ENCODE data around the gene RSU1. TPM values are rescaled to one million over a fixed set of nuclear protein-coding genes. Genes with fewer than 3 reads are reported as not detected.
A peak's percentile ranks its signal among the peaks of the same experiment; 100 is the strongest.

RSU1 gene
- total and polyA plus RNA-seq, 10 of the 15 experiments (the other 5 are each of a cell fraction or from before 2014, with no cell fraction given), result 49.2 to 139 (median 81.3) TPM

DNA sequence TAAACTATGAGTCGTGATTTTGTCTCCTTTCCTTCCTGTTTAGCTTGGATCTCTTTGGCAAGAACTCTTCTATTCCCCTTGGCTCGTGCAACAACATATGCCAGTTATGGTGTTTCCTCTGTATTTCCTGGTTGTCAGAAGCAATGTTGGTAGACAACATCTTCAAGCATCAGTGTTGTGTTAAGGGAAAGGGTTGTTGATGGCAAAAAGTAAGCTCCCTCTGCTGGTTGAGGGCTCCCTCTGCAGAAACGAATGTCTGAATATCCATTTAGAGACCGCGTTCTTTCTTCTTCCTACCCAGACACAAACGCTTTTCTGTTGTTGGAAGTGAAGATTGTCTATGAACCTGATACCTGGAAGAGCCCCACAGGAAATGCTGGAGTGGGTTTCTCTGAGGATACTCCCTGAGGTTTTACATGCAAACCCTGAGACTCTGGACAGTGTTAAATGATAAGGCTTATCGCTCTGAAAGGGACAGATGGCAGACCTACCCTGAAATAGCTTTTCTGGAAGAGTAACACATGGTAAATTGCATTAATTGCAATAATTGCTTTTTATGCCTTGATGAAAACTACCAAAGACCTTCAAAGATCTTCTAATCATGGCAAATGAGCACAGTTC lies 272.0 kb downstream of the RSU1 start (continued):
- TF ChIP-seq HDAC6 (IDR thresholded peaks at IDR 0.05; ENCODE audit: unreplicated experiment) (no peak), HDAC2 (IDR thresholded peaks at IDR 0.05) (no peak), ZSCAN29 (IDR thresholded peaks at IDR 0.05) (no peak), YY1 (IDR thresholded peaks at IDR 0.05; ENCODE audit: low read depth, low read length) (0 out of 2 replicates have a peak, but pooled peaks have one; percentile 48), SMC3 (IDR thresholded peaks at IDR 0.05; ENCODE audit: borderline replicate concordance, low read length) (peak; percentile 86), KLF5 (IDR thresholded peaks at IDR 0.05; ENCODE audit: partially characterized antibody) (no peak)

DNA sequence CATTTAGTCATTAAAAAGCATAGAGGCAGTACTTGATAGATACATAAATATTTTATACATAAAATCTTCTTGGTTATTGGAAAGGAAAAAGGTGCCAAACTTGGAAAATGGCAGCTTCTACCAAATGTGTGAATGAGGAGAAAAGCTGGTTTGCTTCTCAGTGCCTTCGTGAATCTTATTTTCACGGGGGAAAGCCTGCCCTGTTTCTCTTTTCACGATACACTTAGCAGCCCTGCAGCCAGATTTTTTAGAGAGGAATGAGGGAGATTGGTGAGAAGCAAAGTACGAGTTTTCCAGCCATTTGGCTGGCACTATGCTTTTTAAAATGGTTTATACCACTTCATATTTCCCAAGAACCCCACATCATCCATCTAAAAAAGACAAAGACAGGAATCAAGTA lies 272.6 kb downstream of the RSU1 start:
- WGBS (ENCODE audit: insufficient coverage, insufficient replicate concordance, low lambda C conversion rate, missing lambda C conversion rate), result 83% methylated on average over 4 of the region's 4 CpGs
- Histone ChIP-seq H3K9me3 (replicated peaks; ENCODE audit: control insufficient read depth, insufficient read depth, low read length) (no peaks in the 10 kb centered on the region), H3K4me1 (ENCODE audit: control insufficient read depth, insufficient read depth, low read length) (no peaks in the 10 kb centered on the region), H2AFZ (ENCODE audit: control insufficient read depth, low read depth, low read length) (no peak overlapping the region), H3K4me2 (ENCODE audit: control insufficient read depth, insufficient read depth) (no peak overlapping the region), H4K20me1 (ENCODE audit: control insufficient read depth, insufficient read depth) (no peaks in the 10 kb centered on the region), H3K27ac (ENCODE audit: control insufficient read depth, insufficient read depth) (no peak overlapping the region), H3K4me3 (no peak overlapping the region), H3K36me3 (ENCODE audit: control insufficient read depth in 2 of 2, insufficient read depth in 2 of 2, low read length in 1 of 2) (no peaks in the 10 kb centered on the region), H3K79me2 (ENCODE audit: control insufficient read depth, insufficient read depth, low read length) (no peaks in the 10 kb centered on the region), H3K27me3 (replicated peaks in 1 of 2; ENCODE audit: control insufficient read depth in 2 of 2, insufficient read depth in 2 of 2, low read length in 1 of 2) (peaks cover 0 to 3% of the 10 kb centered on the region in 2 experiments; a peak in 1 of 4 replicates), H3K9ac (ENCODE audit: control insufficient read depth, insufficient read depth, low read length) (no peak overlapping the region)
- ChIA-PET POLR2A (no interaction called here), SMC1A (ENCODE audit: uncharacterized antibody, unreplicated experiment) (interaction anchor here (0.6 to 1.9 kb wide), 8 partner anchors 26 to 642 kb away, joined by 3 to 9 read pairs (median 3); no protein-coding TSS in a partner anchor), CTCF (interaction anchor here (0.5 to 2.8 kb wide), 17 partner anchors 8 to 667 kb away, joined by 3 to 15 read pairs (median 4); no protein-coding TSS in a partner anchor), RAD21 (ENCODE audit: unreplicated experiment) (interaction anchor here (0.6 to 1.2 kb wide), 4 partner anchors 32 to 643 kb away, joined by 3 to 4 read pairs (median 4); no protein-coding TSS in a partner anchor)
- FAIRE-seq (no peak), DNase-seq (ENCODE audit: low read depth, low spot score) (no peak), ATAC-seq (no peak)
- in situ Hi-C loops (cut with MboI) (loop anchor here (10.0 kb wide), 1 partner anchor 650 kb away; no protein-coding TSS in a partner anchor), intact Hi-C loops (cut with micrococcal nuclease; ENCODE audit: unreplicated experiment) (no loop called here)
- no peak for TF ChIP-seq RAD21 (IDR thresholded peaks at IDR 0.05; ENCODE audit: insufficient read depth, low read depth, low read length)
- TF ChIP-seq ZNF217 (IDR thresholded peaks at IDR 0.05), result no peak
- TF ChIP-seq KAT2A (conservative IDR thresholded peaks at IDR 0.05; ENCODE audit: control insufficient read depth, low read depth, low read length), result no peak
- TF ChIP-seq KLF5 (IDR thresholded peaks at IDR 0.05; ENCODE audit: partially characterized antibody), result no peak
- no peak for TF ChIP-seq GATAD2B (conservative IDR thresholded peaks at IDR 0.05; ENCODE audit: low read depth)
- no peak for TF ChIP-seq EGR1 (IDR thresholded peaks at IDR 0.05; ENCODE audit: borderline replicate concordance in 1 of 2, low read depth in 2 of 2, low read length in 2 of 2)
- TF ChIP-seq, protein P1, sequence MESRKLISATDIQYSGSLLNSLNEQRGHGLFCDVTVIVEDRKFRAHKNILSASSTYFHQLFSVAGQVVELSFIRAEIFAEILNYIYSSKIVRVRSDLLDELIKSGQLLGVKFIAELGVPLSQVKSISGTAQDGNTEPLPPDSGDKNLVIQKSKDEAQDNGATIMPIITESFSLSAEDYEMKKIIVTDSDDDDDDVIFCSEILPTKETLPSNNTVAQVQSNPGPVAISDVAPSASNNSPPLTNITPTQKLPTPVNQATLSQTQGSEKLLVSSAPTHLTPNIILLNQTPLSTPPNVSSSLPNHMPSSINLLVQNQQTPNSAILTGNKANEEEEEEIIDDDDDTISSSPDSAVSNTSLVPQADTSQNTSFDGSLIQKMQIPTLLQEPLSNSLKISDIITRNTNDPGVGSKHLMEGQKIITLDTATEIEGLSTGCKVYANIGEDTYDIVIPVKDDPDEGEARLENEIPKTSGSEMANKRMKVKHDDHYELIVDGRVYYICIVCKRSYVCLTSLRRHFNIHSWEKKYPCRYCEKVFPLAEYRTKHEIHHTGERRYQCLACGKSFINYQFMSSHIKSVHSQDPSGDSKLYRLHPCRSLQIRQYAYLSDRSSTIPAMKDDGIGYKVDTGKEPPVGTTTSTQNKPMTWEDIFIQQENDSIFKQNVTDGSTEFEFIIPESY (IDR thresholded peaks at IDR 0.05), result no peak
- TF ChIP-seq EED (IDR thresholded peaks at IDR 0.05; ENCODE audit: low read depth), result no peak
- TF ChIP-seq YBX1 (IDR thresholded peaks at IDR 0.05), result no peak
- TF ChIP-seq SMARCA5 (IDR thresholded peaks at IDR 0.05), result no peak
- no peak for TF ChIP-seq DPF2 (IDR thresholded peaks at IDR 0.05)
- no peak for TF ChIP-seq ESRRA (IDR thresholded peaks at IDR 0.05; ENCODE audit: low read length)
- TF ChIP-seq POLR2A (IDR thresholded peaks at IDR 0.05; ENCODE audit: low read depth, low read length), result no peak
- BruUV-seq (replicated peaks), result no TSS peak
